Natural killer cell (primary cell): ENCODE measurements around the gene AREL1. TPM values are rescaled to one million over a fixed set of nuclear protein-coding genes. Genes with fewer than 3 reads are reported as not detected.

Source experiments
- ATAC-seq, 3 donors: fragments of 150-1000 bp in 2 of 3; fragments of 200-7000 bp in 1 of 3; cut with Tn5 transposase; 1 replicate in 1 of 3; 2 replicates in 2 of 3; pipeline ENCODE4 v1.10.0; 2021; ENCODE audit warnings: mild to moderate bottlenecking in 2 of 3, moderate library complexity in 2 of 3
- DNase-seq, 2 donors: peaks; one replicate each; pipeline versions ENCODE4 v3.0.0 to v3.0.0-alpha.2; 2013 to 2021; ENCODE audit warnings: mixed read lengths in 1 of 2
- H3K27ac ChIP-seq: one replicate; pipeline ENCODE4 v1.5.1; 2013; ENCODE audit warnings: mild to moderate bottlenecking, low read length
- H3K27me3 ChIP-seq: one replicate; pipeline ENCODE4 v1.6.1; 2013; ENCODE audit warnings: low read length; ENCODE audit not compliant: control insufficient read depth, insufficient read depth
- H3K36me3 ChIP-seq: one replicate; pipeline ENCODE4 v1.6.1; 2013; ENCODE audit warnings: low read length; ENCODE audit not compliant: control insufficient read depth, insufficient read depth
- H3K4me1 ChIP-seq: one replicate; pipeline ENCODE4 v1.6.1; 2013; ENCODE audit warnings: low read length; ENCODE audit not compliant: control insufficient read depth, insufficient read depth
- H3K4me3 ChIP-seq: one replicate; pipeline ENCODE4 v1.5.1; 2013; ENCODE audit warnings: low read length
- H3K9me3 ChIP-seq: one replicate; pipeline ENCODE4 v1.6.1; 2013; ENCODE audit warnings: low read length; ENCODE audit not compliant: control insufficient read depth, insufficient read depth
- H3K27ac Mint-ChIP-seq, 2 donors: one replicate each; pipeline ENCODE4 v1.8.0; 2022; ENCODE audit warnings: mild to moderate bottlenecking in 2 of 2, mixed read lengths in 2 of 2, moderate library complexity in 1 of 2
- H3K27me3 Mint-ChIP-seq, 2 donors: one replicate each; pipeline ENCODE4 v1.8.0; 2022; ENCODE audit warnings: low read depth in 2 of 2, mixed read lengths in 2 of 2
- H3K36me3 Mint-ChIP-seq: one replicate; pipeline ENCODE4 v1.8.0; 2022; ENCODE audit warnings: mixed read lengths
- H3K4me1 Mint-ChIP-seq, 2 donors: one replicate each; pipeline ENCODE4 v1.8.0; 2022; ENCODE audit warnings: mixed read lengths in 2 of 2
- H3K4me3 Mint-ChIP-seq: one replicate; pipeline ENCODE4 v1.8.0; 2022; ENCODE audit warnings: mild to moderate bottlenecking, moderate library complexity, mixed read lengths
- H3K9me3 Mint-ChIP-seq, 2 donors: one replicate each; pipeline ENCODE4 v1.8.0; 2022; ENCODE audit warnings: mixed read lengths in 2 of 2
- WGBS: methylation state at CpG from one replicate; pipeline ENCODE4 v1.1.7; 2013; ENCODE audit warnings: missing lambda C conversion rate; ENCODE audit not compliant: insufficient coverage; 5-methylcytosine and 5-hydroxymethylcytosine counted together
- intact Hi-C: fragments of 100-400 bp; cut with micrococcal nuclease; formaldehyde crosslinking; loops from one replicate; pipeline ENCODE4 v1.14.2; 2022
- total RNA-seq, 4 donors: library from RNA; stranded (reverse); fragments of 120-200 nt in 1 of 4; gene quantifications; one replicate each; pipeline versions ENCODE4 v1.2.3 to v1.2.4, GENCODE V29; 2013 to 2022
- TF ChIP-seq, protein P1 (sequence below): fragments of 200-600 bp; IDR thresholded peaks from one replicate; pipeline ENCODE4 v1.8.0; 2022; ENCODE audit warnings: antibody characterized with exemption

AREL1 gene
- total RNA-seq, 3 donors from 2014 or later (not counting 1 experiment from before 2014, with no cell fraction given), result 65.9 to 83.0 (median 82.3) TPM

DNA sequence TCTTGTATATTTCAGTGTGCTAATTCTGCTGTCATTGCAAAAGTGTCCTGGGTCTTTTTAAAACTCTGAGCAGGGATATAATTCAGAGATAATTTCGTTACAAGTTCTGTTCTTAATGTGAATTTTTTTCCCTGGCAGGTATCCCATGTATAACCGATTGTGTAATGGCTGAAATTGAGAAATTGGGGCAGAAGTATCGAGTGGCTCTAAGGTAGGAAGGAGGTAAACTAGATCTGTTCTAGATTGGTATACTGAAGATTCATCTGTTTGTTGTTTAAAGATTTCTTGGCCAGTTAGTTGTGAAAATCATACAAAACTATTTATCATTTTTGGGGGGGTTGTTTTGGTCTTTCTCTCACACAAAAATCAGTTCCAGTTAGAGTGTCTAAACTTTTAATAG lies 10.3 kb upstream of the AREL1 start:
- Mint-ChIP-seq H3K4me3 (no peak overlapping the region), H3K27me3 (no peaks in the 10 kb centered on the region), H3K27ac (no peak overlapping the region), H3K4me1 (no peaks in the 10 kb centered on the region), H3K36me3 (peaks cover 5% of the 10 kb centered on the region), H3K9me3 (no peaks in the 10 kb centered on the region)
- Histone ChIP-seq H3K27me3 (no peaks in the 10 kb centered on the region), H3K4me3 (no peak overlapping the region), H3K36me3 (peaks cover 28% of the 10 kb centered on the region), H3K4me1 (no peaks in the 10 kb centered on the region), H3K9me3 (no peaks in the 10 kb centered on the region), H3K27ac (no peak overlapping the region)
- ATAC-seq (no peak), DNase-seq (no peak)
- TF ChIP-seq, protein P1, sequence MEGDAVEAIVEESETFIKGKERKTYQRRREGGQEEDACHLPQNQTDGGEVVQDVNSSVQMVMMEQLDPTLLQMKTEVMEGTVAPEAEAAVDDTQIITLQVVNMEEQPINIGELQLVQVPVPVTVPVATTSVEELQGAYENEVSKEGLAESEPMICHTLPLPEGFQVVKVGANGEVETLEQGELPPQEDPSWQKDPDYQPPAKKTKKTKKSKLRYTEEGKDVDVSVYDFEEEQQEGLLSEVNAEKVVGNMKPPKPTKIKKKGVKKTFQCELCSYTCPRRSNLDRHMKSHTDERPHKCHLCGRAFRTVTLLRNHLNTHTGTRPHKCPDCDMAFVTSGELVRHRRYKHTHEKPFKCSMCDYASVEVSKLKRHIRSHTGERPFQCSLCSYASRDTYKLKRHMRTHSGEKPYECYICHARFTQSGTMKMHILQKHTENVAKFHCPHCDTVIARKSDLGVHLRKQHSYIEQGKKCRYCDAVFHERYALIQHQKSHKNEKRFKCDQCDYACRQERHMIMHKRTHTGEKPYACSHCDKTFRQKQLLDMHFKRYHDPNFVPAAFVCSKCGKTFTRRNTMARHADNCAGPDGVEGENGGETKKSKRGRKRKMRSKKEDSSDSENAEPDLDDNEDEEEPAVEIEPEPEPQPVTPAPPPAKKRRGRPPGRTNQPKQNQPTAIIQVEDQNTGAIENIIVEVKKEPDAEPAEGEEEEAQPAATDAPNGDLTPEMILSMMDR, result no peak
- WGBS, result 93% methylated on average over 3 of the region's 3 CpGs
- intact Hi-C loops, result no loop called here

DNA sequence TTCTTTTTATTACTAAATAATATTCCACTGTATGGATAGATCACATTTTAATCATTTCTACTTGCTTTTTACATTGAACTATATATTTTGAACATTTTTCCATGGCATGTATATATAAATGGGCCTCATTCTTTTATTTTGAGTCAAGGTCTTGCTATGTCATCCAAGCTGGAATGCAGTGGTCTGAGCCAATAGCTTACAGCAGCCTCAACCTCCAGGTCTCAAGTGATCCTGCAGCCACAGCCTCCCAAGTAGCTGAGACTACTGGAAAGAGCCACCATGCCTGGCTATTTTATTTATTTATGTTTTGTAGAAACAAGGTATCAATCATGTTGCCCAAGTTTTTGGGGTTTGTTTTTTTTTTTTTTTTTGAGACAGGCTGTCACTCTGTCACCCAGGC lies 7.6 kb upstream of the AREL1 start:
- TF ChIP-seq, protein P1, result no peak
- H3K4me1 ChIP-seq, result no peaks in the 10 kb centered on the region
- no peaks in the 10 kb centered on the region for H3K27me3 ChIP-seq
- H3K4me3 ChIP-seq, result no peak overlapping the region
- no peaks in the 10 kb centered on the region for H3K9me3 ChIP-seq
- H3K4me3 Mint-ChIP-seq, result no peak overlapping the region
- H3K27ac ChIP-seq, result no peak overlapping the region
- peaks cover 4% of the 10 kb centered on the region in 2 donors for H3K4me1 Mint-ChIP-seq
- no peak for ATAC-seq
- H3K36me3 ChIP-seq, result peaks cover 46% of the 10 kb centered on the region
- intact Hi-C loops, result no loop called here
- H3K27me3 Mint-ChIP-seq, result no peaks in the 10 kb centered on the region
- H3K36me3 Mint-ChIP-seq, result peaks cover 9% of the 10 kb centered on the region
- H3K27ac Mint-ChIP-seq, result peak overlapping the region in 1 of 2 donors; percentile 48
- H3K9me3 Mint-ChIP-seq, result no peaks in the 10 kb centered on the region
- DNase-seq, result no peak

DNA sequence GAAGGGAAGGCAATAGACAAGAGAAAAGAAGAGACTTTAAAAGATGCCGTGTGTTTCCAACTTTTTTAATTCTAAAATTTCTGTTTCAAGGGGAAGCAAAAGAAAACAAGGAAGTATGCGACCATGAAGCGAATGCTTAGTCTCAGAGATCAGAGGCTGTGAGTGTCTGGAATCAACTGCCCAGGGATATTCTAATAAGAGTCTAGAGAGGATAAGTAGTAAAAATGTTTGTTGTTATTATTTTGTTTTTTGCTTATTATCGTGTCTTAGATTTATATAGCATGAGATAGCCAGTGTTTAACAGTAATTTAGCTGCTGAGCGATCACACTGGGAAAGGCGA lies 485 bp upstream of the AREL1 start:
- H3K9me3 Mint-ChIP-seq, result no peaks in the 10 kb centered on the region
- Histone ChIP-seq H3K36me3 (peaks cover 26% of the 10 kb centered on the region), H3K27me3 (no peaks in the 10 kb centered on the region), H3K4me1 (peaks cover 7% of the 10 kb centered on the region), H3K9me3 (no peaks in the 10 kb centered on the region), H3K4me3 (peak overlapping the region; percentile 76), H3K27ac (peak overlapping the region; percentile 87)
- H3K4me1 Mint-ChIP-seq, result peaks cover 48 to 50% of the 10 kb centered on the region in 2 donors
- DNase-seq (no peak), ATAC-seq (peak in 1 of 3 donors; percentile 16)
- 19% methylated on average over 6 of the region's 6 CpGs for WGBS
- peak overlapping the region; percentile 97 to 99 for H3K27ac Mint-ChIP-seq
- no peaks in the 10 kb centered on the region for H3K27me3 Mint-ChIP-seq
- H3K36me3 Mint-ChIP-seq, result peaks cover 7% of the 10 kb centered on the region
- H3K4me3 Mint-ChIP-seq, result peak overlapping the region; percentile 97
- TF ChIP-seq, protein P1, result no peak
- intact Hi-C loops, result loop anchor here (1.0 to 5.0 kb wide), 5 partner anchors 50 to 949 kb away; partner anchors contain the start of genes ERG28, ISCA2, NPC2 and TTLL5

DNA sequence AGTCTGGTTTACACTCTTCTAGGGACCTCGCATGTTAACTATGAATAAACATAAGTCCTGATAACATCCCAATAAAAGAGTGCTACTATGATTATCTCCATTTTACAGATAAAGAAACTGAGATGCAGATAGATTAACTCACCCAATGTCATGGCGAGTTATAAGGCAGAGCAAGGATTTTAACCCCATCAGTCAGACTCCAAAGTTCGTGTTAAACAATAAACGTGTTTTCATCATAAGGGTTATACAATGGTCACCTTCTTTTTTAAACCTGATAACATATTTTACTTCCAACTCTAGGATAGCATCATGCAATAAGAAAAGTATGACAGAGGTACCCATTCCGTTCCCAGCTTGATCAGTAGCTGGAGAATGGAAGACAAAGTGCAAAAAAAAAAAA lies 1.2 kb downstream of the AREL1 start:
- H3K4me1 Mint-ChIP-seq, result peaks cover 50 to 58% of the 10 kb centered on the region in 2 donors
- intact Hi-C loops, result loop anchor here (2.0 to 5.0 kb wide), 3 partner anchors 95 to 951 kb away; partner anchors contain the start of genes ERG28, ISCA2, NPC2 and TTLL5

More for the DNA sequence above, 1.2 kb downstream of the AREL1 start:
- no peak for ATAC-seq
- Histone ChIP-seq H3K27me3 (no peaks in the 10 kb centered on the region), H3K36me3 (peaks cover 17% of the 10 kb centered on the region), H3K4me3 (no peak overlapping the region), H3K9me3 (no peaks in the 10 kb centered on the region), H3K4me1 (peaks cover 7% of the 10 kb centered on the region), H3K27ac (no peak overlapping the region)
- DNase-seq, result no peak
- Mint-ChIP-seq H3K4me3 (peak overlapping the region; percentile 97), H3K9me3 (no peaks in the 10 kb centered on the region), H3K36me3 (peaks cover 7% of the 10 kb centered on the region), H3K27me3 (no peaks in the 10 kb centered on the region), H3K27ac (peak overlapping the region; percentile 97 to 99)
- TF ChIP-seq, protein P1, result no peak
- 92% methylated on average over 3 of the region's 5 CpGs for WGBS
